ENCODE data around the gene CIB4.

The CIB4 gene

DNA sequence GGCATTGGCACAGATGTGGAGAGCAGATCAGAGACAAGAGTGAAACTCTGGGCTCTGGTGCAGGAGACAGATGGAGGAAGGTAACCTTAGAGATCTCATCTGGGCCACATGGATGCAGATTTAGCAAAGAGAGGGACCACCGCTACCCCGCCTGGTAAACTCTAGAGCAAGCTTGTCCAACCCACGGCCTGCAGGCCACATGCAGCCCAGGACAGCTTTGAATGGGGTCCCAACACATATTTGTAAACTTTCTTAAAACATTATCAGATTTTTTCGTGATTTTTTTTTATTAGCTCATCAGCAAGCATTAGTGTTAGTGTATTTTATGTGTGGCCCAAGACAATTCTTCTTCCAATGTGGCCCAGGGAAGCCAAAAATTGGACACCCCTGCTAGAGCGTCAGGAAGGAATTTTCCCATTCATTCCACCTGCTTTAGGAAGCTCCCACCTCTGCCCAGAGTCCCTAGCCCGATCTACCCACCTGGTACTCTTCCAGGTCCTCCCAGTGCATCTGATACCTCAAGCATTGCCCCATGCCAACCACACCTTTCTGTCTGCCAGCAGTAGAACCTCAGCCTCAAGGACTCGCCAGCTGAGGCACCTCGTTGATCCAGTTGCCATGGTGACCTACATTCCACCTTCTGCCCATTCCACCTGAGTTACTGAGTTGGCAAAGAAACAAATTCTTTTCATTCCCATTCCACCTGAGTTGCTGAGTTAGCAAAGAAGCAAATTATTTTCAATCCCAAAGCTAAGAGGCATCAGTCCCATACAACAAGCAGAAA is at the start of gene CIB4:
CIB4 (minus strand) TSS at position 586 of the 784 bp plus-strand sequence; CDS start at position 534, 52 bp downstream.
- DNase-seq (ENCODE audit: low read depth) = no peak

DNA sequence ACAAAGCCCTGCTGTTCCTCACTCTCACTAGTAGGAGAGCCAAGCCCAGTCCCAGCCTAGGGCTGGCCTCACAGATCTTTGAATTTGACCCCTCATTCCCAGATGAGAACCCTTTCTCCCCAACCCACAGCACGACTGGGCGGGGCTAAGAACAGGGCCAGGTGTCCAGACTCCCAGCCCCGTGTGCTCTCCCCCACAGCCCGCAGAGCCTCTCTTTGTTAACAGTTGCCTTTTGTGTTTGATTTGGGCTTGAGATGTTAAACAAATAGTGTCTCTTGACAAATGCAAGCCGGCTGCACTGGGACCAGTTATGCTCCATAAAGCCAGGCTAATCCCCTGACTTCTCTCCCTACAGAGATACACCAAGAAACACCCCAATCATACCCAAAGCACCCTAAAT is 46.6 kb upstream of the CIB4 start:
- no peak for DNase-seq (ENCODE audit: low read depth)

DNA sequence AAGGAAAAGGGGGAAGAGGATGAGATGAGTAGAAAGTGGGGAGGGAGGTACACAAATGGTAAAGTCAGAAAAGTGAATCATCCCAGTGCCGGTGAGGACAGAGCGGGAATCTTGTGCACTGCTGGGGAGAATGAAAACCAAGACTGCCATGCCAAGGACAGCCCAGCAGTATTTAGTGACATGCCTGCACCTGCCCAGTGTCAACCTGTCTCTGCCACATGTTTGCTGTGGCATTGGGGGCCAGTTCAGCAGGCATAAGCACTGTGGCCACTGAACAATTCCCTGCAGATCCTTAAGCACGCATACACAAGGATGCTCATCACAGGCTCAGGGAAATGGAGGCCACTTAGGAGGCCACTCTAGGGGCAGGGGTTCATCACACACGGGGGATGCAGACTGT is 46.2 kb upstream of the CIB4 start:
- DNase-seq (ENCODE audit: low read depth) = no peak

DNA sequence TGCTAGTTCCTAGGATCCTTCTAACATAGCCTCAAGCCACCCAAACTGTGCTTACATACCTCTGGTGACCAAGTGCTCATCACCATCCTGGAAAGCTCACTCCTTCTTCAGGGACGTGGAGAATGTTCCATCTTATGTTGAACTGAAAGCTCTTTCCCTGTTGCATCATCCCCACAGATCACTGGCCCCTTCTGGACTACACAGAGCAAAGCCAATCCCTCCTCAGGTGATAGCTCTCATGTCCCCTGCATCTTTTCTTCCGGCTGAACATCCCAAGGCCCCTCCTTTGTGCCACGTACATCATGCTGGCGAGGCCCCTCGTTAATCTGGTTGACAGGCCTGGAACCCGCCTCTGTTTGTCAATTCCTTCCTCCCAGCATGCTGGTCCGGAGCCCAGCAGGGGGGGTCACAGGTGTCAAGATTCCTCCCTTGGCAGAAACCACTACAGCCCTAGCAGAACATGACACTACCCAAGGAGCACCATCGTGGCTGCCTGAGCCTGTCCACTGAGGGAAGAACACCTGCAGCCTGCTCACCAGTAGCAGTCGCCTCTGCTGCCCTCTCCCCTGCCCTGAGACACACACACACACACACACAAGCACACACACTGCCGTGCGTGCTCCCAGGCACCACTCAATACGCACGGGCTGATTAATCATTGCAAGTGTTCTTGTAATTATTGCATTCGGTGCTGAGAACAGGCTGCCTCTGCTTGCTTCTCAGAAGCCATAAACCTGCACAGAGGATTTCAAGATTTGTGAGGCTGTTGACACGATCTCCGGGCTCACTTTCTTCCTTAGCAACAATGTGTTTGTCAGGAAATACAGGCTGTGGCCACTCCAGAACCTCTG is 45.0 kb upstream of the CIB4 start:
- no peak for DNase-seq (ENCODE audit: low read depth)

DNA sequence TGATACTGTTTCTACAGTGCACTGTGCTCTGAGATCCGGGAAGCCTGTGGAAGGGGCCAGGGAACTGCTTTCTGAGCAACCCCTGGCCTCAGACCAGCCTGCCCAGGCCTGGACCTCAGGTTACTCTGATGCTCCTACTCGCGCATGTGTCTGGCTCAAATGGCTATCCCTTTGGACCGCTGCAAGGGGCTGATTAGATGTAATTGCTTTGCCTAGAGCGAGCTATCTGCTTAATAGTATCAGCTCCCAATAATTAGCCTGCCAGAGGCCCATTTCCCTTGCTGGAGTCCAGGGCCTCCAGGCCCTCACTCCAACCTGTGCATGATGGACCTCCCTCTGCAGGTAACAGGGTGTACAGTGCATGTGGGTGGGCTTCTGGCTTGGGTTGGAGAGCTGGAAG is 44.2 kb upstream of the CIB4 start:
- no peak for DNase-seq (ENCODE audit: low read depth)

DNA sequence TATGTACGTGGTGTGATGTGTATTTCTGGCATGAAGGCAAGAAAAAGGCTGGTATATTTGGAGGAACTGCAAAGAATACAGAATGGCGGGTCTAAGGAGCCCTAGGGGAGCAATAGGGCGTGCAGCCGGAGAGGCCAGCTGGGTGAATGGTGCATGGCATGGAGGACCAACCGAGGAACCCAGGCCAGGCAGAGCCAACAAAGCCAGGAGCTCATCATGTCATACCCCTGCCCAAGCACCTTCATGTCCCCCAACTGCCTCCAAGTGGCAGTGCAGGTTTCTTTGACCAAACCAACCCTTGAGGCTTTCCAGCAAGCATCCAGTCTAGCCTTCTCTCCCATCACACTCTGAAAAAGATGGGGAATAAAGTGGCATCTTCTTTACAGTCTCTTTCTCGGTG is 42.4 kb upstream of the CIB4 start:
- no peak for DNase-seq (ENCODE audit: low read depth)

DNA sequence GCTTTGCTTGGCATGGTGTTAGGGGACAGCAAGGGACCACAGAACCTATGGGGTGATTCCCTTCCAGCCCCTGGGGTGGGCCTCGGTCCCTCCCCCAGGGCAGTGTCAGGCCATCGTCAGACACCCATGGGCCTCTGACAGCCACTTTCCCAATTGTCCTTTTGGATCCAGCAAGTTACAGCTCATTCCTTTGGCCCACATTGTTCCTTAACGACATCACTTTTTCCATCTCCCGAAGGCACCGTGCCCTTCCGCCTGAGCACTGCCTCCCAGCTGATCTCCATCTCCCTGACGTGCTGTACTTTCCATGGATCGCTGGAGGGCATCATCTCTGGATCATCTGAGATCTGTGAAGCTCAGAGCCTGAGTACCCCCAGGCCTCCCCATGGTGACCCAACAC is 41.0 kb upstream of the CIB4 start:
- no peak for DNase-seq (ENCODE audit: low read depth)

DNA sequence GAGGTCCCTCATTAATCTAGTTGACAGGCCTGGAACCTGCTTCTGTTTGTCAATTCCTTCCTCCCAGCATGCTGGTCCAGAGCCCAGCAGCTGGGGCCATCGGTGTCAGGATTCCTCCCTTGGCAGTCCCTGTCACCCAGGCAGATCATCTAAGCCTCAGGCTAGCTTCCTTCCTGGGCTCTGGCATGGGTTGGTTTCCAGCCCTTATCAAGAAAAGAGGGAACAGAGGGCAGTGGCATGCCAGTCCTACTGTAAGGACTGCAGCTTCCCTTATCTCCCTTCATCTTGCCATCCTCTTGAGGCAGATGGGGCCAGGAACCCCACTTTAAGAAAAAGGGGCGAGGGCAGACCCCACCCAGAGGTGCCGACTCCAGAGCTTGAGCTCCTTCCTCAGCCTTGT is 40.5 kb upstream of the CIB4 start:
- DNase-seq (ENCODE audit: low read depth) = no peak

DNA sequence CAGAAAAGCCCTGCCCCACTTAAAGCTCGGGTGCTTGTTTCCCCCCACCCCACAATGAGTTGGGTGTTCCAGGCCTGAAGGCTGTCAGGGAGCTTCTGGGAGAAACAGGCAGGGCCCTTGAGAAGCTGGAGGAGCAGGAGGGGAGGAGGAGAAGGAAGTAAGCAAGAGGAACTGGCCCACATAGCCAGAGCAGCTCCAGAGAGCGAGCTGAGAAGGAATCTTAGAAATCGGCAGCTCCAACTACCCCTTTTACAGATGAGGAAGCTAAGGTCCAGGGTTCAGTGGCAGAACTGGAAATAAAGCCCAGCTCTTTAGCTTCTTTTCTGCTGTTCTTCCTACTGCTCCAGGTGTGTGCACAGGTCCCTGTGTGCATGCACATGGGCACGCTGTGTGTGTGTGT is 38.7 kb upstream of the CIB4 start:
- DNase-seq (ENCODE audit: low read depth) = no peak

DNA sequence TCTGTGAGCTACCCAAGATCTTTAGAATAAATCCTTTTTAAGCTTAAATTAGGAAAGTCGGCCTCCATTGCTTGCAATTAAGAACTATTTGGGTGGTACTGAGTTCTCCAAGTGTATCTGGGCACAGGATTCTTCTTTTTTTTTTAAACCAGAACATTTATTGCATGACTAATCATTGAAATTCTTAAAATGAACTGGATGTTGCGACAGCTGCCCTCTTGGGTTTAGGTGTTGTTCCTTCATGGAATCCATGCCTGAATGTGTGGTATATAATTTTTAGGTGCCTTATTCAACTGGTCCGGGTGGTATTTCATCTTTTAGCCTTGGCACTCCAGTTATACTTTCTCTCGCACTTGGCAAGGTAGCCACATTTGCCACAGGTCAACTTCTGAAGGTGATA is 36.9 kb upstream of the CIB4 start:
- DNase-seq (ENCODE audit: low read depth) = no peak

DNA sequence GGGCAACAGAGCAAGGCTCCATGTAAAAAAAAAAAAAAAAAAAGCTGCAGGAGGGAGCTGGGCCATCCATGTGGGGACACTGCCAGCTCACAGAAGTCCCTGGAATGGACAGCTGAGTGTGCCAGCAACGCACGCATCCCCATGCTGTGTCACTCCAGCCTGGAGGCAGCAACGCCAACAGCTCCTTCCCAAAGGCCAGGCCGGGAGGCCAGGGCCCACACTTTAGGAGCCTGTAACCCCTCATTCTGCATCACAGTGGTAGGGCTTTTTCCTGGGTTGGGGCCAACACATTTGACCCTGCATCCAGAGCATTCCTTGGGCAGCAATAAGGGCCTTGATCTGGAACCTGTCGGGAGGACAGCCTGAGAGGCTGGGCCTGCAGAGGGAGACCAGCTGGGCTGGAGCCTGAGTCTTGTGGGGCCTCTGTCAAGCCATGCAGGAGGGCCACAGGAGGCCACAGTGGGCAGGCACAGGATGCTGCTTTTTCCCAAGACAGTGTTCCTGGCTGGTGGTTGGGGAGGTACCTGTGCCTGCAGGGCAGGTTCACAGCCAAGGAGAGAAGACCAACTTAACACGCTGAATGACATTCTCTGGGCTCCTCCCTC is 34.6 kb upstream of the CIB4 start:
- DNase-seq (ENCODE audit: low read depth) = no peak

DNA sequence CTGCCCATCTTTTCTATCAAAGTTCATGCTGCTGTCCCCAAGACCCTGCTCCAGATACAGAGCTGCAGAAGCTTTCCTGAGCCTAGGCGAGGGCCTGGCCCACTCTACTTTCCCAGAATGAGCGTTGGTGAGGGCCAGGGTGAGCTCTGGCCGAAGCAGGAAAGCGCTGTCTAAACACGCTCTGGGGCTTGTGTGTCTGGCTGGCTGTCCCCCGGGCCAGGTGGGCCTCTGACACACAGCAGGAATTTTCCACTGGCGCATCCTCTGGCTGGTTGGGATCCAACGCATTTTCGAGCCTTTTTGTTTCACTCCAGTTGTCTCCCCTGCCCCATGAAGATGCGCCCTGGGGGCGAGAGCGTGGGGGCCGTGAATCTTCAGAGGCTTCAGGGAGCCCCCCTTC is 33.6 kb upstream of the CIB4 start:
- DNase-seq (ENCODE audit: low read depth) = no peak

DNA sequence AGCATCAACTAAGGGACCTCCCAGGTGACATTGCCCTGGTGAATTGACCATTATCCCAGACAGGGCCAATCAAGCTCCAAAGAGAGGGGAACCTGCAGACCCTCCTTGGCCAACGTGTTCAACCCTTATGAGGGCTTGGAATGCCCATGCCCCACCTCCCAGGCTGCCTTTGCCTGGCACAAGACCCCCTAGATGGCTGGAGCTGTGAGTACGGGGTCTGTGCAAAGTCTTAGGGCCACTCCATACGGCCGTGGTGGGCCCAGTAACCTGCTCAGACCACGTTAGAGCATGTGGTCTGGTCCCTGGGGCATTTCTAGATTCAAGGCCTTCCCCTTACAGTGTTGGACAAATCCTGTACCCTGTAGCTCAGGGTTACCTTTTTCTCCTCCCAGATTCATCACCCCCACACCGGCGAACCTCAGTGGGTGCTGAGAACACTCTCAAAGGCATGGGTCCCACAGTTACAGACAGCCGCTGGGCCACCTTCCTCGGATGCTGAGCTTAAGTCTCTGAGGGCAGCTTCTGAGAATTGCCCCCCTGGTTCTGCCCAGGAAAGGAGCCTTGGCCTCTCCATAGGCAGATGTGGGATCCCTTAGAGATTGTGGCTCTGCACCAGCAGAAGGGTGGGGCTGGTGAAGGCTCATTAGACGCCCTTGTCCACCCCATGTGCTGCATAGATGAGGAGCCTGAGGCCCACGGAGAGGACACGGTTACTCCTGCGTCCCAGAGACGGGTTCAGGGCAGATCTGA is 33.0 kb upstream of the CIB4 start:
- no peak for DNase-seq (ENCODE audit: low read depth)

DNA sequence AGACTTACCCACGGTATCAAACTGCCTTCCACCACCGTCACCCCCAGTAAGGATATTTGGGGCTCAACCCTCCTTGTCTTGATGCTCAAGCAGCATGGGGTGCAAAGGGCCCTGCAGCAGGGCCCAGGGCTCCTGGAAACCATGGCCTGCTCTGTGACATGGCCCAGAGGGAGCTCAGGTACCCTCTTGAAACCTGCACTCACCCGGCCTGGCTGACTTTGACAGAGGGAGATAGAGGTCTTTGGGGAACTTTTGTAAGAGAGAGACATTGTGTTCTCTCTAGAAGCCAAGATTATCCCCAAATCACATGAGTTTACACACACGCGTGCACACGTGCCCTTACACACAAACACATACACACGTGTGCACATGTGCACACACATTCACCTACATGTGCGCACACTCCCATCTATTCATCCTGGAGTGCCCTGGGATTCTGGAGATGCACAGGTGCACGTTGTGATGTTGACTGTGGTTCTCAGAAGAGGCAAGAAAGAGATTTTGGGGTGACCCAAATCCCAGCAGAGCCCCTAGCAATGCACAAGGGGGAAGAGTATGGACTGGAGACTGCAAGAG is 31.7 kb upstream of the CIB4 start:
- DNase-seq (ENCODE audit: low read depth) = no peak

DNA sequence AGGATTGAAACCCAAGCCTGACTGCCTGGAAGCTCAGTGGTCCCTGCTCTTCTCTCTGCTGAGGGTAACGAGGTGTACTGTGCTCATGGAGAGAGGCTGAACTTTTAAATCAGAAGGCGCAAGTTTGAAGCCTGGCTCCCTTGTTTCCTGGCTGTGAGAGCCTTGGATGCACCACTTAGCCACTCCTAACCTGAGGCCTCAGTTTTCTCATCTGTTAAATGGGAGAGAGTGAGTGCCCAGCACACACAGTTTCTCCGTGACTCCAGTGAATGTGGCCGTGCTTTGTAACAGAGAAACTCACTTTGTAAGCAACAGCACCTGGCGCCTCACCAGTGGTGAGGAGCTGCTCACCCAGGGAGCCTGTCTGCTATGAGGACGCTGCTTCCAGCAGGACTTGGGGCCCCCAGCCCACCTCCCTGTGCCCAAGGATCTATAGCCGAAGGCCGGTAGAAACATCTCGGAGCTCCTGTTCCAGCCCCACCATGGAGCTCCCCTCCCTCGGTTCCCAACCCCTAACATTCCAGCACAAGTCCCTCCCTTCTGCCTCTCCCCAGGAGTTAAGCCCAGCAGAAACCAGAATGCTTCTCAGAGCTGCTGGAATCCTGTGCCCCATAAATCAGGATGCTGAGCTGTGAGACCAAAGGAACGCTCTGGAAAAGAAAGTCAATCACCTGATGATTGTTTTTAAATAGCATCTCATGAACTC is 31.1 kb upstream of the CIB4 start:
- no peak for DNase-seq (ENCODE audit: low read depth)

DNA sequence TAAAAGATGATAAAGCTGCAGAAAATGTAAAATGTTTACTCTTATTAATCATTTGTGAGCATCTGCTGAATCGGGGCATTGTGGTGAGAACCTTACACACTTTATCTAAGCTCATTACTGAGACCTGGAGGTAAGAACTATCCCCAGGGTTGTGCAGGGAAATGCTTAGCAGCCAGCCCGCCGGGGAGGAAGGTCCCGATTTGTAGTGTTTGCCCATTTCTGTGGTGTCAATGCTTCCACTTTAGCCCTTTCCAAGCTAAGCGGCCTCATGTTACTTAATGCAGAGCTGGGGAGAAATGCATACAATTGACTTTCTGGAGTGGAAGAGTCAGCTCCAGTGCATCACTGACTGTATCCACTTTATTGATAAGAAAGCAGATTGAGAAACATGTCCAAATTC is 30.5 kb upstream of the CIB4 start:
- no peak for DNase-seq (ENCODE audit: low read depth)

DNA sequence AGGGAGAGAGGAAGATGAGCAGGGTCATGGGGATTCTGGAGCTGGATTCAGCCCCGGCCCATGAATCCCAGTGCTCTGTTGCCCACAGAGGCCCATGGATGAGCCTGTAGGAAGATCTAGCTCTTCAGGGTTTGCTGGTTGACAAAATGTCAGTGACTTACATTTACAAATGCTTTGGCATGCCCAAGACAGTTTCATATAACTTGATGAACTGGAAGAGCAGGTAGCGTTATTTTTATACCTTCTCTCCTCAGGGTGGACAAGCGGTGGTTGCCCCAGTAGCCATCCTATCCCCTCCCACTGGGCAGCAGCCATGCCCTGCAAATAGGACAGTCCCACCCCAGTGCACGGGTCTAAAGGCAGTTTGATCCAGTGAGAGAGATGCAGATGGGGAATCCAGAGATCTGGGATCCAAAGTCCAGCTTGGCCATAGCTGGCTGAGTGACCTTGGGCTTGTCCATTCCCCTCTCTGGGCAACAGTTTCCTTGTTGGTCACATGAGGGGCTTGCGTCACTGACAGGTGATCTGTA is 29.8 kb upstream of the CIB4 start:
- DNase-seq (ENCODE audit: low read depth) = no peak

DNA sequence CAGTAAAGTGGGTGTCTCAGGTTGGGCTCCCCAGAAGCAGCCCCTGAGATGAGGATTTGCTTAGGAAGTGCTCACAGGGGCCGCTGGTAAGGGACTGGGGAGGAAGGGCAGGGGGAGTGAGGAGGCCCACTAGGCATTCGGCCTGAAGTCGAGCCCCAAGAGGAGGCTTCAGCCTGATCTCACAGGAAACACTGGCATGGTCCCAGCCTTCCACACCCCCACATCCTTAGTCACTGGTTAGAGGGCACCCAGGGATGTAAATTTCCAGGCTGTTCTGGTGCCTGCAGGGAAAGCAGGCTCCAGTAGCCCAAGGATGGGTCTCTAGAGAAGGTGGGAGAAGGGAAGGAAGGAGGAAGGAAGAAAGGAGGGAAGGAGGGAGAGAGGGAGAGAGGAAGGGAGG is 29.0 kb upstream of the CIB4 start:
- DNase-seq (ENCODE audit: low read depth) = peak; percentile 42

DNA sequence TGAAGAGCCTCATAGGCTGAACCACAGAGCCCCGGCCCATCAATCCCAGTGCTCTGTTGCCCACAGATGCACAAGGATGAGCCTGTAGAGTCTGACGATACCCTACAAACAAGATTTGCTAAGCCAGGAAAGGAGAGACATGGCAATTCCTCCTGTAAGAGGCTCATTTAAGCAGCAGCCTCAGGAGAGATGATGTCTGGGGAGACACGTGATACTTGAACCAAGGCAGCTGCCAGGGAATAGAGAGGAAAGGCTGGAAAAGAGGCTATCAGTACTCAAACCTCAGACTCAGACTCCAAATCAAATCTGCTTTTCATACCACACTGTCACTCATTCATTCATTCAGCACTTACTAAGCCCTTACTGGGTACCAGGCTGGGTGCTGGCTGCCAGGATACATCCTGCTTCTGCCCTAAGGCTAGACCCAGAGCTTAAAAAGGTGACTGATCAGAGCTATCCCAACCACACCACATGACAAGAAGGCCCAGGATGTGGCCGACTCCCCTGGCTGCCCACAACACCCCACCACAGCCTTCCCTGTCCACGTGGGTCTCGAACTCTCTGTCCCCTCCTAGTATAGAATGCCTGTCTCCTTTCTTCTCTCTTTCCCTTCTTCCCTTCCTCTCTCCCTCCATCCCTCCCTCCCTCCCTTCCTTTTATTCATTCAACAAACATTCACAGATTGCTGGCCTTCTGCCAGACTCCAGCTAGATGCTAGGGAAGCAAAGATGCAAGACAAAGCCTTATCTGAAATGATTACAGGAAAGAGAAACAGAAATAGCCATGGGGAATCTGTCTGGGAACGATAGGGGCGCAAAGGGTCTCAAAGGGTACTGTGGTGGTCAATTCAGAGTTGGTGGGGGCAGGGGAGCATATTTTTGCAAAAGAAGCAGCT is 27.9 kb upstream of the CIB4 start:
- DNase-seq (ENCODE audit: low read depth) = no peak

DNA sequence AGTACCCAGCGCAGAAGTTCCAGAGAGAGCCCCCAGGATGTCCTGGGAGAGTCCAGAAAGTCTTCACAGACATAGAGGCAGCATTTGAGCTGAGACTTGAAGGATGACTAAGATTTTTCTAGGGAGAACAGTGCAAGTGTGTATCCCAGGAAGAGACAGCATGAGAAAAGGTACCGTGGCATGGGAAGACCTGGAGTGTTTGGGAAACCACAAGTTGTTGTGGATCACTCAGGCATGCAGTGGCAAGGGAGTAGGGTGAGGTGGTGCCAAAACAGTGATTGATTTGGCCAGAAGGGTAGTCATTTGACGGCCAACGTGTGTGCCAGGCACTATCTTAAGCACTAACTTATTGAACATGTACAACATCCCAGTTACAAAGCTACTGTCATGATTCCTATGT is 26.9 kb upstream of the CIB4 start:
- no peak for DNase-seq (ENCODE audit: low read depth)

All from iris pigment epithelial cell (primary cell).